Measurements from ENCODE around the gene CES5A. TPM values are rescaled to one million over a fixed set of nuclear protein-coding genes. Genes with fewer than 3 reads are reported as not detected.

The CES5A gene
- total RNA-seq, 1 donor, result not detected

DNA sequence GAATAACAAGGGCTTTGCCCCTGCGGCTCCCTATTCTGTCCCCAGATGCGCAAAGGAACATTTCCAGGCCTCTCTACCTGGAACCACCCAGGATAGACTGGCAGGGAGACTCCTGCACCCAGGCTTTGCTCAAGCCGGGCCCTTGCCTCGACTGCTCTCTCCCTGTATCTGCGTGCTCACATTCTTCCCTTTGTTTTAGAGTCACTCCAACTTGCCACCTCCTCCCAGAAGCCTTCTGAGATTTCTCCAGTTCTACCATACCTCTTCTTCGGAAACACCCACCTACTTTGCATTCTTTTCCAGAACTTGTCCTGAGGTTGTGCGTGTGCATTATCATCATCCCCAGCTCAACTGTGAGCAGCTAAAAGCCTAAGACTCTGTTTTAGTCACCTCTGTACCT, 3.0 kb downstream of the CES5A start:
- Histone ChIP-seq H3K27me3 (ENCODE audit: insufficient read depth, low read length) (no peaks in the 10 kb centered on the region), H3K4me3 (ENCODE audit: insufficient read depth, low read length) (no peak overlapping the region), H3K4me1 (ENCODE audit: insufficient read depth, low read length) (no peaks in the 10 kb centered on the region), H4K20me1 (ENCODE audit: insufficient read depth, low read length) (no peaks in the 10 kb centered on the region), H3K9me3 (ENCODE audit: low read depth, low read length) (no peaks in the 10 kb centered on the region), H3K4me2 (ENCODE audit: insufficient read depth, low read length) (no peak overlapping the region), H3K36me3 (ENCODE audit: insufficient read depth, low read length) (no peaks in the 10 kb centered on the region), H3K27ac (ENCODE audit: low read depth, low read length) (no peak overlapping the region), H3K79me2 (ENCODE audit: insufficient read depth, low read length) (no peaks in the 10 kb centered on the region), H2AFZ (ENCODE audit: low read length) (no peak overlapping the region)
- DNase-seq (ENCODE audit: insufficient read length, low spot score, missing footprints), result no peak
- TF ChIP-seq, protein P1, sequence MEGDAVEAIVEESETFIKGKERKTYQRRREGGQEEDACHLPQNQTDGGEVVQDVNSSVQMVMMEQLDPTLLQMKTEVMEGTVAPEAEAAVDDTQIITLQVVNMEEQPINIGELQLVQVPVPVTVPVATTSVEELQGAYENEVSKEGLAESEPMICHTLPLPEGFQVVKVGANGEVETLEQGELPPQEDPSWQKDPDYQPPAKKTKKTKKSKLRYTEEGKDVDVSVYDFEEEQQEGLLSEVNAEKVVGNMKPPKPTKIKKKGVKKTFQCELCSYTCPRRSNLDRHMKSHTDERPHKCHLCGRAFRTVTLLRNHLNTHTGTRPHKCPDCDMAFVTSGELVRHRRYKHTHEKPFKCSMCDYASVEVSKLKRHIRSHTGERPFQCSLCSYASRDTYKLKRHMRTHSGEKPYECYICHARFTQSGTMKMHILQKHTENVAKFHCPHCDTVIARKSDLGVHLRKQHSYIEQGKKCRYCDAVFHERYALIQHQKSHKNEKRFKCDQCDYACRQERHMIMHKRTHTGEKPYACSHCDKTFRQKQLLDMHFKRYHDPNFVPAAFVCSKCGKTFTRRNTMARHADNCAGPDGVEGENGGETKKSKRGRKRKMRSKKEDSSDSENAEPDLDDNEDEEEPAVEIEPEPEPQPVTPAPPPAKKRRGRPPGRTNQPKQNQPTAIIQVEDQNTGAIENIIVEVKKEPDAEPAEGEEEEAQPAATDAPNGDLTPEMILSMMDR (IDR thresholded peaks at IDR 0.05; ENCODE audit: extremely low read depth, low read depth, low read length), result no peak

DNA sequence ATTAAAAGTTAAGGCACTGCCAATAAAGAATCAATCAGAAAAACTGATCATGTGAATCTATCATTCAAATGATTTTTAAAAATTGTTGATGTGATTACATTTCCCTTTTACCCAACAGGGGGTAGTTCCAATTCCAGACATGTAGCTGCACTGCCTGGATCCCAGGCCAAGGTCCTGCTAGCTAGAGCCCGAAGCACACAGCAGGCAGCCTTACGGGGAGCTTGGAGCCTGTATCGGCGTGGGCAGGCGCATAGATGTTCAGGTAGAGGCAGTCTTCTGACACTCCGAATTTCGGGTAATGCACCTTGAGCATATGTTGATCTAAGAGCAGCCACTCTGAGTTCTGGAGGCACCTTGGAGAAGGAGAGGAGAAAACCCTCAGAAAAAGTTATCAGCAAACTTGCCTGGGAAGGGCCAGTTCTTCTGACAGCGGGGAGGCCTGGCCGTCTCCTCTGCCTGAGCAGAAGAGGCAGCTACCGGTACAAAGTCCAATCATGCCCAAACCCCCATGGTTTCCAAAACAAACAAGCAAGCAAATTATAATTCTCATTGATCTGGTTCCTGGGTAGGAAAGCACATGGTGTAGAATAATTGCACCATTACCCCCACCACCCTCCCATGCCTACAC, 3.6 kb downstream of the CES5A start:
- no peak for DNase-seq (ENCODE audit: insufficient read length, low spot score, missing footprints)
- no peaks in the 10 kb centered on the region for H3K79me2 ChIP-seq (ENCODE audit: insufficient read depth, low read length)
- H2AFZ ChIP-seq (ENCODE audit: low read length), result no peak overlapping the region
- no peaks in the 10 kb centered on the region for H4K20me1 ChIP-seq (ENCODE audit: insufficient read depth, low read length)
- no peak overlapping the region for H3K27ac ChIP-seq (ENCODE audit: low read depth, low read length)
- H3K4me3 ChIP-seq (ENCODE audit: insufficient read depth, low read length), result no peak overlapping the region
- H3K9me3 ChIP-seq (ENCODE audit: low read depth, low read length), result no peaks in the 10 kb centered on the region
- no peaks in the 10 kb centered on the region for H3K4me1 ChIP-seq (ENCODE audit: insufficient read depth, low read length)
- no peaks in the 10 kb centered on the region for H3K27me3 ChIP-seq (ENCODE audit: insufficient read depth, low read length)
- H3K36me3 ChIP-seq (ENCODE audit: insufficient read depth, low read length), result no peaks in the 10 kb centered on the region
- TF ChIP-seq, protein P1 (IDR thresholded peaks at IDR 0.05; ENCODE audit: extremely low read depth, low read depth, low read length), result no peak
- no peak overlapping the region for H3K4me2 ChIP-seq (ENCODE audit: insufficient read depth, low read length)

GRCh38 chr16:55868980-55869379, 6.2 kb downstream of the CES5A start:
- TF ChIP-seq, protein P1 (IDR thresholded peaks at IDR 0.05; ENCODE audit: extremely low read depth, low read depth, low read length), result no peak
- Histone ChIP-seq H3K4me2 (ENCODE audit: insufficient read depth, low read length) (no peak overlapping the region), H2AFZ (ENCODE audit: low read length) (no peak overlapping the region), H3K4me3 (ENCODE audit: insufficient read depth, low read length) (no peak overlapping the region), H3K36me3 (ENCODE audit: insufficient read depth, low read length) (no peaks in the 10 kb centered on the region), H3K27ac (ENCODE audit: low read depth, low read length) (no peak overlapping the region), H3K9me3 (ENCODE audit: low read depth, low read length) (no peaks in the 10 kb centered on the region), H3K79me2 (ENCODE audit: insufficient read depth, low read length) (no peaks in the 10 kb centered on the region), H3K4me1 (ENCODE audit: insufficient read depth, low read length) (no peaks in the 10 kb centered on the region), H4K20me1 (ENCODE audit: insufficient read depth, low read length) (no peaks in the 10 kb centered on the region), H3K27me3 (ENCODE audit: insufficient read depth, low read length) (no peaks in the 10 kb centered on the region)
- no peak for DNase-seq (ENCODE audit: insufficient read length, low spot score, missing footprints)

GRCh38 chr16:55868137-55868536, 7.0 kb downstream of the CES5A start:
- H4K20me1 ChIP-seq (ENCODE audit: insufficient read depth, low read length), result no peaks in the 10 kb centered on the region
- H3K27me3 ChIP-seq (ENCODE audit: insufficient read depth, low read length), result no peaks in the 10 kb centered on the region
- no peaks in the 10 kb centered on the region for H3K9me3 ChIP-seq (ENCODE audit: low read depth, low read length)
- TF ChIP-seq, protein P1 (IDR thresholded peaks at IDR 0.05; ENCODE audit: extremely low read depth, low read depth, low read length), result no peak
- DNase-seq (ENCODE audit: insufficient read length, low spot score, missing footprints), result no peak
- H3K36me3 ChIP-seq (ENCODE audit: insufficient read depth, low read length), result no peaks in the 10 kb centered on the region
- no peaks in the 10 kb centered on the region for H3K79me2 ChIP-seq (ENCODE audit: insufficient read depth, low read length)
- no peaks in the 10 kb centered on the region for H3K4me1 ChIP-seq (ENCODE audit: insufficient read depth, low read length)
- H2AFZ ChIP-seq (ENCODE audit: low read length), result no peak overlapping the region
- no peak overlapping the region for H3K4me2 ChIP-seq (ENCODE audit: insufficient read depth, low read length)
- no peak overlapping the region for H3K4me3 ChIP-seq (ENCODE audit: insufficient read depth, low read length)
- H3K27ac ChIP-seq (ENCODE audit: low read depth, low read length), result no peak overlapping the region

All from osteoblast (primary cell).